Keratinocyte (primary cell): ENCODE results near the gene RBBP5. TPM values are rescaled to one million over a fixed set of nuclear protein-coding genes. Genes with fewer than 3 reads are reported as not detected.

Experiments
- DNase-seq: peaks from one replicate; pipeline ENCODE4 v3.0.0-alpha.2; 2011; ENCODE audit warnings: low read depth, missing footprints, low spot score
- FAIRE-seq: peaks from 2 replicates; lab custom pipeline; 2011; peaks lifted over from hg19 to GRCh38; lab: Jason Lieb, UNC
- H2AFZ ChIP-seq: 2 replicates; pipeline ENCODE4 v1.6.0; 2012; ENCODE audit warnings: low read length, control low read depth, inconsistent platforms; ENCODE audit not compliant: control insufficient read depth
- H3K27ac ChIP-seq: 2 replicates; pipeline ENCODE4 v1.5.1; 2011; ENCODE audit warnings: low read length; ENCODE audit not compliant: control insufficient read depth, insufficient read depth
- H3K27me3 ChIP-seq: 3 replicates; pipeline ENCODE4 v1.6.0; 2011; ENCODE audit warnings: low read length; ENCODE audit not compliant: control insufficient read depth, insufficient read depth; ENCODE audit errors: extremely low read depth
- H3K36me3 ChIP-seq, 2 experiments: 2 replicates in 1 of 2; 3 replicates in 1 of 2; pipeline ENCODE4 v1.5.1; 2011; ENCODE audit warnings: low read length in 2 of 2, mild to moderate bottlenecking in 1 of 2; ENCODE audit not compliant: control insufficient read depth in 2 of 2, insufficient read depth in 2 of 2; ENCODE audit errors: extremely low read depth in 1 of 2
- H3K4me1 ChIP-seq: 3 replicates; pipeline ENCODE4 v1.5.1; 2011; ENCODE audit warnings: low read length; ENCODE audit not compliant: control insufficient read depth, insufficient read depth; ENCODE audit errors: extremely low read depth
- H3K4me2 ChIP-seq: 3 replicates; pipeline ENCODE4 v1.6.0; 2011; ENCODE audit warnings: low read depth, low read length; ENCODE audit not compliant: control insufficient read depth, insufficient read depth; ENCODE audit errors: extremely low read depth
- H3K4me3 ChIP-seq, 3 experiments: fragments of 200-600 bp in 1 of 3; sonication (generic) in 1 of 3; 2 replicates in 2 of 3; 3 replicates in 1 of 3; pipeline ENCODE4 v1.5.1; 2011 to 2016; ENCODE audit warnings: low read length in 3 of 3, mild to moderate bottlenecking in 3 of 3, control low read depth in 2 of 3, inconsistent platforms in 1 of 3, low read depth in 1 of 3, mixed read lengths in 1 of 3, mixed run types in 1 of 3, moderate library complexity in 1 of 3; ENCODE audit not compliant: control insufficient read depth in 2 of 3, insufficient read depth in 2 of 3; ENCODE audit errors: extremely low read depth in 1 of 3
- H3K79me2 ChIP-seq: 2 replicates; pipeline ENCODE4 v1.6.0; 2012; ENCODE audit warnings: low read length; ENCODE audit not compliant: control insufficient read depth, insufficient read depth
- H3K9ac ChIP-seq: 3 replicates; pipeline ENCODE4 v1.6.0; 2011; ENCODE audit warnings: low read length; ENCODE audit not compliant: control insufficient read depth, insufficient read depth; ENCODE audit errors: extremely low read depth
- H3K9me1 ChIP-seq: 3 replicates; pipeline ENCODE4 v1.6.0; 2011; ENCODE audit warnings: low read length; ENCODE audit not compliant: control insufficient read depth, insufficient read depth; ENCODE audit errors: extremely low read depth
- H3K9me3 ChIP-seq: 2 replicates; pipeline ENCODE4 v1.5.1; 2012; ENCODE audit warnings: low read depth, low read length; ENCODE audit not compliant: control insufficient read depth
- H4K20me1 ChIP-seq: 3 replicates; pipeline ENCODE4 v1.6.0; 2011; ENCODE audit warnings: low read length; ENCODE audit not compliant: control insufficient read depth, insufficient read depth; ENCODE audit errors: extremely low read depth
- EZH2 ChIP-seq: IDR thresholded peaks from one replicate; pipeline ENCODE4 v1.6.1; 2012; ENCODE audit warnings: inconsistent platforms, mild to moderate bottlenecking, low read length, moderate library complexity
- dilution Hi-C: fragments of 300-500 bp; cut with MboI; formaldehyde crosslinking; loops from one replicate; pipeline ENCODE4 v1.7.0; 2020; ENCODE audit warnings: low sequenced_read_pairs; ENCODE audit not compliant: extremely low pct_ligation_motif_present
- polyA plus RNA-seq, 5 experiments: library from polyadenylated mRNA; depleted of rRNA in 3 of 5; stranded (reverse) in 3 of 5; stranded (forward) in 1 of 5; unstranded in 1 of 5; fragments of >200 nt; gene quantifications; 1 replicate in 1 of 5; 2 replicates in 3 of 5; 3 replicates in 1 of 5; pipeline versions ENCODE4 v1.2.1 to v1.2.3, GENCODE V29; 2011 to 2012; ENCODE audit warnings: missing spikeins in 2 of 5, low read depth in 1 of 5, low replicate concordance in 1 of 5
- TF ChIP-seq, protein P1 (sequence below), 3 experiments: IDR thresholded peaks in 1 of 3; conservative IDR thresholded peaks in 1 of 3; optimal IDR thresholded peaks in 1 of 3; 2 replicates in 2 of 3; 3 replicates in 1 of 3; pipeline versions ENCODE3 to v1.5.1; 2011; ENCODE audit warnings: low read length in 3 of 3, mild to moderate bottlenecking in 3 of 3, moderate library complexity in 2 of 3, control low read depth in 1 of 3, inconsistent platforms in 1 of 3; ENCODE audit not compliant: insufficient read depth in 2 of 3; ENCODE audit errors: extremely low read depth in 1 of 3

Gene RBBP5
- polyA plus RNA-seq, 1 donor (not counting 4 experiments of a cell fraction or from before 2014, with no cell fraction given): 12.3 TPM

DNA sequence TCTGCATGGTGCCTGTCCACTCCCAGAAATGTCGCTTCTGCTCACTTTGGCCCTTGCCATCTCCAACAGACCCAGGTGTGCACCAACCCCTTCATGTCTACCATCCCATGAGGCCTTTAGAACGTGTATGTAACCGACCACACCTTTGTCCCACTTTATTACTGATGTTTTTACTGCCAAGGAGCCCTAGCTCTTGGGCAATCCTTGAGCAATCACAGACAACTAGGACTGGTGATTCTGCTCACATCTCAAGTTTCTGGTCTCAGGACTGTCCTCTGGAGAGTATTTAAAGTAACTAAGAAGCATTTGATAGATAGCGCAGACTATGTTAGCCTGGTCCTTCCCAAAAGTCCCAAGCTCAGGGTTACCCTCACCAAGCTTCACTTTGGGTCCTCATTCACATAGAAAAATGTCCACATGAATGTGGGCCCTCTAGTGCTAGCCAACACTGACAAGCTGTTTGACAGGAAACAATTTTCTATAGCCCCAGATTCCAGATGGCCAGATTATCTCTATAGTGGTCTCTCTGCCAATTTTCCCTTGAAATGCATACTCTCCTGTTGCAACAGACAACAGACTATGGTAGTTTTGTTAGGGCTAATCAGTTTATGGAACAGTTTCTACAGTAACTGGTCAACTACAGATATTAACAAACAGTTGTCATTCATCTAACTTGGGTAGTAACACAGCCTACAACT, 30.6 kb downstream of the RBBP5 start:
- H3K36me3 ChIP-seq: peaks cover 18% of the 10 kb centered on the region in 2 experiments
- FAIRE-seq: no peak

DNA sequence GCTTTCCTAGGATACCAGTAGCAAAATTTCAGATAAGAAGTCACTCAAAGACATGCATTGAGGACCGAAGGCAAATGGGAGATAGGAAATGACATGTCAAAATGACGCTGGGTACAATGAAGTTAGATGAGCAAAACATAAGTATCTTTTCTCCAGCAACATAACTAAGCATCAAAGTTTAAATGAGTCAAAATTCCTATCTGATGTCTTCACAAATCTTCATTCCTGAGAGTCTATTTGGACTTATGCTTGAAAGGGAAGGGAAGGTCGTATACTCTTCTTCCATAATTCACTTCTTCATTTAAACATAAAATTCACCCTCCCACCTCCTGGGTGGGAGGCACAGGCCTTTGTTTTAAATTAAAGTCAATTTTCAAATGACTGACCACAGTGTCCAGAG, 33.4 kb downstream of the RBBP5 start:
- no peaks in the 10 kb centered on the region for H4K20me1 ChIP-seq
- FAIRE-seq (no peak), DNase-seq (no peak)
- H3K4me2 ChIP-seq: no peak overlapping the region
- H3K4me3 ChIP-seq: no peak overlapping the region
- no peaks in the 10 kb centered on the region for H3K9me1 ChIP-seq
- H3K27ac ChIP-seq: no peak overlapping the region
- peaks cover 7 to 11% of the 10 kb centered on the region in 2 experiments for H3K36me3 ChIP-seq
- H3K9ac ChIP-seq: no peak overlapping the region
- no peaks in the 10 kb centered on the region for H3K27me3 ChIP-seq
- H3K9me3 ChIP-seq: no peaks in the 10 kb centered on the region
- no peak overlapping the region for H2AFZ ChIP-seq
- dilution Hi-C loops: no loop called here
- TF ChIP-seq, protein P1, sequence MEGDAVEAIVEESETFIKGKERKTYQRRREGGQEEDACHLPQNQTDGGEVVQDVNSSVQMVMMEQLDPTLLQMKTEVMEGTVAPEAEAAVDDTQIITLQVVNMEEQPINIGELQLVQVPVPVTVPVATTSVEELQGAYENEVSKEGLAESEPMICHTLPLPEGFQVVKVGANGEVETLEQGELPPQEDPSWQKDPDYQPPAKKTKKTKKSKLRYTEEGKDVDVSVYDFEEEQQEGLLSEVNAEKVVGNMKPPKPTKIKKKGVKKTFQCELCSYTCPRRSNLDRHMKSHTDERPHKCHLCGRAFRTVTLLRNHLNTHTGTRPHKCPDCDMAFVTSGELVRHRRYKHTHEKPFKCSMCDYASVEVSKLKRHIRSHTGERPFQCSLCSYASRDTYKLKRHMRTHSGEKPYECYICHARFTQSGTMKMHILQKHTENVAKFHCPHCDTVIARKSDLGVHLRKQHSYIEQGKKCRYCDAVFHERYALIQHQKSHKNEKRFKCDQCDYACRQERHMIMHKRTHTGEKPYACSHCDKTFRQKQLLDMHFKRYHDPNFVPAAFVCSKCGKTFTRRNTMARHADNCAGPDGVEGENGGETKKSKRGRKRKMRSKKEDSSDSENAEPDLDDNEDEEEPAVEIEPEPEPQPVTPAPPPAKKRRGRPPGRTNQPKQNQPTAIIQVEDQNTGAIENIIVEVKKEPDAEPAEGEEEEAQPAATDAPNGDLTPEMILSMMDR (optimal IDR thresholded peaks at IDR 0.05 in 1 of 3, IDR thresholded peaks at IDR 0.05 in 1 of 3, conservative IDR thresholded peaks at IDR 0.05 in 1 of 3; ENCODE audit: extremely low read depth in 1 of 3, insufficient read depth in 2 of 3, low read length in 3 of 3): no peak
- no peak for TF ChIP-seq EZH2
- no peaks in the 10 kb centered on the region for H3K79me2 ChIP-seq
- no peaks in the 10 kb centered on the region for H3K4me1 ChIP-seq

More for the DNA sequence above, 30.6 kb downstream of the RBBP5 start:
- Histone ChIP-seq H4K20me1 (no peaks in the 10 kb centered on the region), H3K4me1 (no peaks in the 10 kb centered on the region), H3K27me3 (no peaks in the 10 kb centered on the region), H3K9me1 (no peaks in the 10 kb centered on the region), H3K4me3 (no peak overlapping the region), H3K79me2 (no peaks in the 10 kb centered on the region), H3K9ac (no peak overlapping the region), H3K27ac (no peak overlapping the region), H2AFZ (no peak overlapping the region), H3K9me3 (no peaks in the 10 kb centered on the region), H3K4me2 (no peak overlapping the region)
- TF ChIP-seq EZH2: no peak
- TF ChIP-seq, protein P1 (optimal IDR thresholded peaks at IDR 0.05 in 1 of 3, IDR thresholded peaks at IDR 0.05 in 1 of 3, conservative IDR thresholded peaks at IDR 0.05 in 1 of 3; ENCODE audit: extremely low read depth in 1 of 3, insufficient read depth in 2 of 3, low read length in 3 of 3): no peak
- dilution Hi-C loops: no loop called here
- DNase-seq: no peak
